ENCODE measurements around the gene CRABP1.

Gene CRABP1

GRCh38 chr15:78314181-78314581 is 26.0 kb upstream of the CRABP1 start:
- Histone ChIP-seq H3K4me3 (ENCODE audit: insufficient read depth, low read length, poor library complexity, severe bottlenecking) (no peak overlapping the region), H3K9ac (ENCODE audit: low read length) (no peak overlapping the region), H3K9me3 (ENCODE audit: insufficient read depth, low read length) (no peaks in the 10 kb centered on the region), H3F3A (ENCODE audit: insufficient read depth) (no peaks in the 10 kb centered on the region), H3K4me2 (ENCODE audit: low read depth, low read length, poor library complexity, severe bottlenecking) (no peak overlapping the region), H3K9me2 (replicated peaks; ENCODE audit: insufficient read depth, low read length) (no peaks in the 10 kb centered on the region), H4K20me1 (ENCODE audit: low read depth, low read length) (no peaks in the 10 kb centered on the region), H2AFZ (ENCODE audit: low read depth, low read length, severe bottlenecking) (no peak overlapping the region), H3K27ac (ENCODE audit: low read depth, low read length) (no peak overlapping the region), H3K36me3 (ENCODE audit: low read length) (no peaks in the 10 kb centered on the region), H3K27me3 (ENCODE audit: low read length) (no peaks in the 10 kb centered on the region), H3K79me2 (ENCODE audit: insufficient read depth, low read length) (no peaks in the 10 kb centered on the region)
- TF ChIP-seq, protein P1, sequence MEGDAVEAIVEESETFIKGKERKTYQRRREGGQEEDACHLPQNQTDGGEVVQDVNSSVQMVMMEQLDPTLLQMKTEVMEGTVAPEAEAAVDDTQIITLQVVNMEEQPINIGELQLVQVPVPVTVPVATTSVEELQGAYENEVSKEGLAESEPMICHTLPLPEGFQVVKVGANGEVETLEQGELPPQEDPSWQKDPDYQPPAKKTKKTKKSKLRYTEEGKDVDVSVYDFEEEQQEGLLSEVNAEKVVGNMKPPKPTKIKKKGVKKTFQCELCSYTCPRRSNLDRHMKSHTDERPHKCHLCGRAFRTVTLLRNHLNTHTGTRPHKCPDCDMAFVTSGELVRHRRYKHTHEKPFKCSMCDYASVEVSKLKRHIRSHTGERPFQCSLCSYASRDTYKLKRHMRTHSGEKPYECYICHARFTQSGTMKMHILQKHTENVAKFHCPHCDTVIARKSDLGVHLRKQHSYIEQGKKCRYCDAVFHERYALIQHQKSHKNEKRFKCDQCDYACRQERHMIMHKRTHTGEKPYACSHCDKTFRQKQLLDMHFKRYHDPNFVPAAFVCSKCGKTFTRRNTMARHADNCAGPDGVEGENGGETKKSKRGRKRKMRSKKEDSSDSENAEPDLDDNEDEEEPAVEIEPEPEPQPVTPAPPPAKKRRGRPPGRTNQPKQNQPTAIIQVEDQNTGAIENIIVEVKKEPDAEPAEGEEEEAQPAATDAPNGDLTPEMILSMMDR (IDR thresholded peaks at IDR 0.05; ENCODE audit: insufficient read depth, low read length, poor library complexity, severe bottlenecking) = no peak
- TF ChIP-seq EZH2phosphoT487 (conservative IDR thresholded peaks at IDR 0.05; ENCODE audit: low read length) = no peak

GRCh38 chr15:78315686-78316282 is 24.4 kb upstream of the CRABP1 start:
- Histone ChIP-seq H3K4me3 (ENCODE audit: insufficient read depth, low read length, poor library complexity, severe bottlenecking) (no peak overlapping the region), H2AFZ (ENCODE audit: low read depth, low read length, severe bottlenecking) (no peak overlapping the region), H3F3A (ENCODE audit: insufficient read depth) (no peaks in the 10 kb centered on the region), H3K9ac (ENCODE audit: low read length) (no peak overlapping the region), H4K20me1 (ENCODE audit: low read depth, low read length) (no peaks in the 10 kb centered on the region), H3K9me3 (ENCODE audit: insufficient read depth, low read length) (no peaks in the 10 kb centered on the region), H3K9me2 (replicated peaks; ENCODE audit: insufficient read depth, low read length) (no peaks in the 10 kb centered on the region), H3K79me2 (ENCODE audit: insufficient read depth, low read length) (no peaks in the 10 kb centered on the region), H3K36me3 (ENCODE audit: low read length) (no peaks in the 10 kb centered on the region), H3K4me2 (ENCODE audit: low read depth, low read length, poor library complexity, severe bottlenecking) (no peak overlapping the region), H3K27me3 (ENCODE audit: low read length) (no peaks in the 10 kb centered on the region), H3K27ac (ENCODE audit: low read depth, low read length) (no peak overlapping the region)
- TF ChIP-seq, protein P1 (IDR thresholded peaks at IDR 0.05; ENCODE audit: insufficient read depth, low read length, poor library complexity, severe bottlenecking) = no peak
- TF ChIP-seq EZH2phosphoT487 (conservative IDR thresholded peaks at IDR 0.05; ENCODE audit: low read length) = no peak

DNA sequence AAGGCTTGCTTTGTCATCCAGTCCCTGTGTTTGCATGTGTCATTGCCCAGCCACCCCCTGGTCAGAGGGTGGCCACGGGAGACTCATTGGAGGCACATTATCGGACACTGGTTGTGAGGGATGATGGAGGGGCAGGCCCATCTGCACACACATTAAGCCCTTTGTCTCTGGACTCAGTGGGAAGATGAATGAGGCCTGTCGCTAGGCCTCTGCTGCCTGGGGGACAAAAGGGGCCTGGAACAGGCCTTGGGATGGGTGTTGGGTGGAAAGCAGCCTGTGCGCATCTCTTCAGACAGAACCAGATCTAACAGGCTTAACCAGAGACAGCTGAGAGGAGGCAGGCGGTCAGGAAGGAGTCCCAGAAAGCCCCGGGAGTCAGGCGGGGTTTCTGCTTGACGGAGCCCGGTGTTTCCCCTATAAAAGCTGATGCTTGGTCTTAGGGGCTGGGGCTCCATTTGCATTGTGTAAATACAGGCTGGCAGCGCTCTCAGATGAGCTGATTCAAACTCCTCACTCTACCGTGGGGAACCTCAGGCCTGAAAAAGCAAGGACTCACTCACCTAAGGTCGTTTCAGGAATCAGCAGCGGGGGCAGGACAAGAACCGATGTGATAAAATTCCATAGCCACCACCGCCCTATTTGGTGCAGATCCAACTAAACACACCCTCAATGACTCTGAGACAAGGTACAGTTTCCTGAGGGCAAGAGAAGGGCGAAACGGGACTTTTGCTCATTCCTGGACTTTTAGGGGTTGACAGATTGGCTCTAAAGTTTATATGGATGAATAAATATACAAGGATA is 23.7 kb upstream of the CRABP1 start:
- Histone ChIP-seq H4K20me1 (ENCODE audit: low read depth, low read length) (no peaks in the 10 kb centered on the region), H3K4me2 (ENCODE audit: low read depth, low read length, poor library complexity, severe bottlenecking) (no peak overlapping the region), H3K79me2 (ENCODE audit: insufficient read depth, low read length) (no peaks in the 10 kb centered on the region), H3K9ac (ENCODE audit: low read length) (no peak overlapping the region), H3K27ac (ENCODE audit: low read depth, low read length) (no peak overlapping the region), H2AFZ (ENCODE audit: low read depth, low read length, severe bottlenecking) (no peak overlapping the region), H3F3A (ENCODE audit: insufficient read depth) (no peaks in the 10 kb centered on the region), H3K27me3 (ENCODE audit: low read length) (no peaks in the 10 kb centered on the region), H3K4me3 (ENCODE audit: insufficient read depth, low read length, poor library complexity, severe bottlenecking) (no peak overlapping the region), H3K9me3 (ENCODE audit: insufficient read depth, low read length) (no peaks in the 10 kb centered on the region), H3K9me2 (replicated peaks; ENCODE audit: insufficient read depth, low read length) (no peaks in the 10 kb centered on the region), H3K36me3 (ENCODE audit: low read length) (no peaks in the 10 kb centered on the region)
- TF ChIP-seq, protein P1 (IDR thresholded peaks at IDR 0.05; ENCODE audit: insufficient read depth, low read length, poor library complexity, severe bottlenecking) = no peak
- TF ChIP-seq EZH2phosphoT487 (conservative IDR thresholded peaks at IDR 0.05; ENCODE audit: low read length) = no peak
